Ovary (tissue), 10 donors: ENCODE results near the gene YPEL3. TPM values are rescaled to one million over a fixed set of nuclear protein-coding genes. Genes with fewer than 3 reads are reported as not detected.
A peak's percentile ranks its signal among the peaks of the same experiment; 100 is the strongest.

Source experiments
- DNase-seq, 5 donors: peaks; one replicate each; pipeline ENCODE4 v3.0.0-alpha.2; 2019 to 2020
- H3K27ac ChIP-seq, 2 donors: fragments of 200-600 bp; one replicate each; pipeline versions ENCODE4 v1.5.1 to v1.8.0; 2019 to 2022
- H3K27me3 ChIP-seq: fragments of 200-600 bp; one replicate; pipeline ENCODE4 v1.8.0; 2022
- H3K36me3 ChIP-seq: fragments of 200-600 bp; sonication (generic); one replicate; pipeline ENCODE4 v1.5.1; 2019
- H3K4me1 ChIP-seq: one replicate; pipeline ENCODE4 v1.8.1; 2013; ENCODE audit warnings: mild to moderate bottlenecking, moderate library complexity; ENCODE audit not compliant: insufficient read depth
- H3K4me3 ChIP-seq: fragments of 200-600 bp; sonication (generic); one replicate; pipeline ENCODE4 v1.5.1; 2017
- H3K9me3 ChIP-seq, 2 donors: fragments of 200-600 bp in 1 of 2; sonication (generic) in 1 of 2; one replicate each; pipeline versions ENCODE4 v1.5.1 to v1.8.1; 2013 to 2019; ENCODE audit warnings: mild to moderate bottlenecking in 1 of 2, moderate library complexity in 1 of 2
- CTCF ChIP-seq, 3 donors: fragments of 450-650 bp in 2 of 3; fragments of 200-600 bp in 1 of 3; IDR thresholded peaks; one replicate each; pipeline versions ENCODE4 v1.5.1 to v1.8.0; 2016 to 2022; ENCODE audit warnings: antibody characterized with exemption in 3 of 3, mild to moderate bottlenecking in 1 of 3
- EP300 ChIP-seq: sonication (generic); formaldehyde crosslinking; IDR thresholded peaks from one replicate; pipeline ENCODE4 v1.6.1; 2017; ENCODE audit warnings: antibody characterized with exemption
- POLR2A ChIP-seq: fragments of 450-650 bp; IDR thresholded peaks from one replicate; pipeline ENCODE4 v1.6.1; 2017; ENCODE audit warnings: antibody characterized with exemption, mild to moderate bottlenecking, moderate library complexity
- WGBS, 3 donors: extraction: QIAGEN DNeasy Blood & Tissue Kit in 1 of 3; methylation state at CpG; one replicate each; pipeline versions ENCODE4 v1.1.5 to v1.1.7; 2013 to 2017; 5-methylcytosine and 5-hydroxymethylcytosine counted together
- intact Hi-C, 4 donors: fragments of 100-400 bp; cut with DNase I; formaldehyde crosslinking; loops; one replicate each; pipeline versions ENCODE4 v1.11.0 to v1.15.1; 2022 to 2023
- long read RNA-seq, 3 donors: library from polyadenylated mRNA in 2 of 3; unstranded in 2 of 3; transcript quantifications; one replicate each; pipeline ENCODE4 v2.0.0 and lab custom pipeline, GENCODE V29; 2021 to 2026
- polyA plus RNA-seq, 2 donors: library from polyadenylated mRNA; stranded (reverse); fragments of 200-250 nt in 1 of 2; fragments of 350-450 nt in 1 of 2; fragmentation: Illumina TruSeq in 1 of 2; extraction: RNeasy Lipid Tissue Mini Kit (QIAGEN cat#74804) in 1 of 2; gene quantifications; one replicate each; pipeline ENCODE4 v1.2.3, GENCODE V29; 2013 to 2014
- total RNA-seq, 7 donors: library from RNA; depleted of rRNA in 2 of 7; stranded (reverse); fragments of >200 nt in 2 of 7; fragmentation: NEBNext Ultra II Directional in 3 of 7; extraction: Animal tissue kit (Norgen Biotek cat#: 25700) in 3 of 7; gene quantifications; one replicate each; pipeline versions ENCODE4 v1.1.0 to v1.2.4, GENCODE V29; 2016 to 2023
- donor health status: DM: no; HTN: no; CAD: no; lungs with moderate emphysema.
- donor health status: DM: no; HTN: no; CAD: no.
- donor health status: Bipolar disorder and iron deficiency.
- donor health status: DM: yes; HTN: yes; CAD: no.
- donor health status: DM: no; HTN: no; CAD: no.
- donor health status: DM: yes; HTN: yes; CAD: no.

The YPEL3 gene
- total RNA-seq, result 10 to 100 TPM; 12.7 to 94.9 (median 63.1) TPM
- 100 to 1,000 TPM in 1 of 2 donors, 10 to 100 TPM in 1; 30.2 to 134 TPM for polyA plus RNA-seq
- long read RNA-seq, donor 1, partial matches to known transcripts, result 0 of 7 reads
- long read RNA-seq, donor 1, other reads (novel, unspliced or antisense), result 3 of 7 reads
- long read RNA-seq, donor 2, transcript YPEL3-201 (5 exons, 935 nt), result major isoform, 10 of 15 reads
- long read RNA-seq, donor 2, partial matches to known transcripts, result 0 of 15 reads
- long read RNA-seq, donor 2, other reads (novel, unspliced or antisense), result 0 of 15 reads
- long read RNA-seq, donor 3, transcript YPEL3-201 (5 exons, 935 nt), result major isoform, 44 of 71 reads
- long read RNA-seq, donor 3, partial matches to known transcripts, result 2 of 71 reads
- long read RNA-seq, donor 3, other reads (novel, unspliced or antisense), result 17 of 71 reads

GRCh38 chr16:30096105-30096861, at the start of gene YPEL3:
Gene YPEL3, minus strand, starts transcription at chr16:30096213. Its CDS starts 731 bp downstream, at chr16:30095482.
- Histone ChIP-seq H3K27me3 (no peaks in the 10 kb centered on the region), H3K4me1 (peaks cover 12% of the 10 kb centered on the region), H3K4me3 (peak within 1 kb of the TSS; percentile 85), H3K27ac (peak within 1 kb of the TSS; percentile 77 to 95), H3K9me3 (no peaks in the 10 kb centered on the region), H3K36me3 (no peaks in the 10 kb centered on the region)
- peak; percentile 93 to 96 (median 94) for DNase-seq
- TF ChIP-seq CTCF (IDR thresholded peaks at IDR 0.05), result no peak
- TF ChIP-seq POLR2A, result peak; percentile 19
- 7 to 21% (median 9%) methylated on average over 25 to 77 of the region's 77 CpGs for WGBS, 3 donors
- intact Hi-C loops, result loop anchor here in 2 of 4 donors (10.0 kb wide), 2 partner anchors 299 to 319 kb away; partner anchors contain the start of gene ZNF48 (in 1 of the 2)

- no peaks in the 10 kb centered on the region for H3K27me3 ChIP-seq
- intact Hi-C loops, result no loop called here
- H3K9me3 ChIP-seq, result no peaks in the 10 kb centered on the region
- H3K27ac ChIP-seq, result no peak overlapping the region
- no peaks in the 10 kb centered on the region for H3K36me3 ChIP-seq
- H3K4me3 ChIP-seq, result no peak overlapping the region
- DNase-seq, result no peak
- TF ChIP-seq EP300 (no peak), POLR2A (no peak), CTCF (IDR thresholded peaks at IDR 0.05) (no peak)
- 29 to 63% (median 31%) methylated on average over 1 of the region's 1 CpG for WGBS, 3 donors
- no peaks in the 10 kb centered on the region for H3K4me1 ChIP-seq
These were observed 49.6 kb upstream of the YPEL3 start for GRCh38 chr16:30145657-30146056.

- H3K9me3 ChIP-seq, result no peaks in the 10 kb centered on the region
- WGBS, 3 donors, result 42 to 52% (median 46%) methylated on average over 1 of the region's 1 CpG
- H3K4me1 ChIP-seq, result no peaks in the 10 kb centered on the region
- TF ChIP-seq CTCF (IDR thresholded peaks at IDR 0.05), result no peak
- TF ChIP-seq POLR2A, result no peak
- no peak for TF ChIP-seq EP300
- H3K27ac ChIP-seq, result no peak overlapping the region
- intact Hi-C loops, result no loop called here
- H3K36me3 ChIP-seq, result no peaks in the 10 kb centered on the region
- DNase-seq, result no peak
- no peaks in the 10 kb centered on the region for H3K27me3 ChIP-seq
- H3K4me3 ChIP-seq, result no peak overlapping the region
These were observed 48.9 kb upstream of the YPEL3 start for GRCh38 chr16:30144917-30145316.

- no peak for DNase-seq
- no peak overlapping the region for H3K4me3 ChIP-seq
- no peak for TF ChIP-seq EP300
- no peak for TF ChIP-seq CTCF (IDR thresholded peaks at IDR 0.05)
- TF ChIP-seq POLR2A, result no peak
- no peaks in the 10 kb centered on the region for H3K4me1 ChIP-seq
- no peaks in the 10 kb centered on the region for H3K36me3 ChIP-seq
- no peaks in the 10 kb centered on the region for H3K9me3 ChIP-seq
- intact Hi-C loops, result no loop called here
- H3K27ac ChIP-seq, result no peak overlapping the region
- no peaks in the 10 kb centered on the region for H3K27me3 ChIP-seq
These were observed 48.0 kb upstream of the YPEL3 start for GRCh38 chr16:30144017-30144416.
